NCI-H2029 (cell line): Measurements from ENCODE around the gene EPHA10.
A peak's percentile ranks its signal among the peaks of the same experiment; 100 is the strongest.

Source experiments
- DNase-seq: peaks from one replicate; lab custom pipeline; 2025; lab: John Stamatoyannopoulos, UW

Gene EPHA10

GRCh38 chr1:37764888-37765441 lies at the start of gene EPHA10:
Gene EPHA10 (minus strand): TSS chr1:37765120. CDS start chr1:37765066, 54 bp downstream.
- DNase-seq = peak; percentile 64

GRCh38 chr1:37814252-37814651 lies 49.3 kb upstream of the EPHA10 start:
- no peak for DNase-seq

- DNase-seq = no peak
These were observed 48.7 kb upstream of the EPHA10 start for GRCh38 chr1:37813529-37814145.

GRCh38 chr1:37811027-37811655 lies 46.2 kb upstream of the EPHA10 start:
- peak; percentile 94 for DNase-seq

- no peak for DNase-seq
These were observed 45.0 kb upstream of the EPHA10 start for GRCh38 chr1:37809942-37810341.

- peak; percentile 96 for DNase-seq
These were observed 43.7 kb upstream of the EPHA10 start for GRCh38 chr1:37808369-37809319.

- peak; percentile 99 for DNase-seq
These were observed 42.8 kb upstream of the EPHA10 start, which contains the start of the genes C1orf122 and YRDC for GRCh38 chr1:37807555-37808368. Gene C1orf122 (plus strand): TSS chr1:37807790. CDS start chr1:37808405, 615 bp downstream. Gene YRDC (minus strand): TSS chr1:37808208. CDS start chr1:37808180, 28 bp downstream.

- no peak for DNase-seq
These were observed 42.3 kb upstream of the EPHA10 start for GRCh38 chr1:37807220-37807554.

GRCh38 chr1:37802439-37802838 lies 37.5 kb upstream of the EPHA10 start:
- no peak for DNase-seq

- no peak for DNase-seq
These were observed 32.9 kb upstream of the EPHA10 start for GRCh38 chr1:37797750-37798345.

- peak; percentile 65 for DNase-seq
These were observed 30.6 kb upstream of the EPHA10 start for GRCh38 chr1:37795340-37796125.

- no peak for DNase-seq
These were observed 29.7 kb upstream of the EPHA10 start for GRCh38 chr1:37794372-37795339.

- DNase-seq = peak; percentile 82
These were observed 29.0 kb upstream of the EPHA10 start, which contains the start of gene MANEAL for GRCh38 chr1:37793773-37794371. Gene MANEAL (plus strand): TSS chr1:37793847. CDS start chr1:37794183, 336 bp downstream.

- DNase-seq = no peak
These were observed 28.2 kb upstream of the EPHA10 start for GRCh38 chr1:37792943-37793686.

GRCh38 chr1:37782491-37782890 lies 17.6 kb upstream of the EPHA10 start:
- DNase-seq = no peak

- DNase-seq = no peak
These were observed 13.7 kb upstream of the EPHA10 start for GRCh38 chr1:37778654-37779053.

- no peak for DNase-seq
These were observed 12.1 kb upstream of the EPHA10 start for GRCh38 chr1:37776946-37777516.
